ENCODE data around the gene RASSF8. TPM values are rescaled to one million over a fixed set of nuclear protein-coding genes. Genes with fewer than 3 reads are reported as not detected.

Gene RASSF8
- total and polyA plus RNA-seq, 2 of the 8 experiments (the other 6 are each of a cell fraction or from before 2014, with no cell fraction given) = 6.4 to 46.7 TPM

DNA sequence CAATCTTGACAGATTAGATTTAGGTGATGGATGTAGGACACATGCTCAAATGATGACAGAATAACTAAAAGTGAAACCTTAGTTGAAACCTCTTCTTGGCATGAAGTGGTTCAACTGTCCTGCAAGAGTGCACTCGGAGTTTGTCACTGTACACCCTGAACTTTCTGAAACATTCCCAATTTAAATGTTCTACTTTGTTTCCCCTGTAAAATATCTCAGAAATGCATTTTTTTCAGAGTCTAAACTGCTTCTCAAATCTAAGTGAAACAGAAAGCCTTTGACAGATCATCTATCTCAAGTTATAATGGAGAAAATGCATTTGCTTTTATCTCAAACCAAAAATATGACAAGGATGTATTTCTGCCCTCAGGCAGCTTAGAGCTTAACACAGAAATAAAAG lies 100.3 kb downstream of the RASSF8 start (continued):
- TF ChIP-seq GABPA (IDR thresholded peaks at IDR 0.05; ENCODE audit: borderline replicate concordance, insufficient read depth, low read length) = no peak
- TF ChIP-seq, protein P1, sequence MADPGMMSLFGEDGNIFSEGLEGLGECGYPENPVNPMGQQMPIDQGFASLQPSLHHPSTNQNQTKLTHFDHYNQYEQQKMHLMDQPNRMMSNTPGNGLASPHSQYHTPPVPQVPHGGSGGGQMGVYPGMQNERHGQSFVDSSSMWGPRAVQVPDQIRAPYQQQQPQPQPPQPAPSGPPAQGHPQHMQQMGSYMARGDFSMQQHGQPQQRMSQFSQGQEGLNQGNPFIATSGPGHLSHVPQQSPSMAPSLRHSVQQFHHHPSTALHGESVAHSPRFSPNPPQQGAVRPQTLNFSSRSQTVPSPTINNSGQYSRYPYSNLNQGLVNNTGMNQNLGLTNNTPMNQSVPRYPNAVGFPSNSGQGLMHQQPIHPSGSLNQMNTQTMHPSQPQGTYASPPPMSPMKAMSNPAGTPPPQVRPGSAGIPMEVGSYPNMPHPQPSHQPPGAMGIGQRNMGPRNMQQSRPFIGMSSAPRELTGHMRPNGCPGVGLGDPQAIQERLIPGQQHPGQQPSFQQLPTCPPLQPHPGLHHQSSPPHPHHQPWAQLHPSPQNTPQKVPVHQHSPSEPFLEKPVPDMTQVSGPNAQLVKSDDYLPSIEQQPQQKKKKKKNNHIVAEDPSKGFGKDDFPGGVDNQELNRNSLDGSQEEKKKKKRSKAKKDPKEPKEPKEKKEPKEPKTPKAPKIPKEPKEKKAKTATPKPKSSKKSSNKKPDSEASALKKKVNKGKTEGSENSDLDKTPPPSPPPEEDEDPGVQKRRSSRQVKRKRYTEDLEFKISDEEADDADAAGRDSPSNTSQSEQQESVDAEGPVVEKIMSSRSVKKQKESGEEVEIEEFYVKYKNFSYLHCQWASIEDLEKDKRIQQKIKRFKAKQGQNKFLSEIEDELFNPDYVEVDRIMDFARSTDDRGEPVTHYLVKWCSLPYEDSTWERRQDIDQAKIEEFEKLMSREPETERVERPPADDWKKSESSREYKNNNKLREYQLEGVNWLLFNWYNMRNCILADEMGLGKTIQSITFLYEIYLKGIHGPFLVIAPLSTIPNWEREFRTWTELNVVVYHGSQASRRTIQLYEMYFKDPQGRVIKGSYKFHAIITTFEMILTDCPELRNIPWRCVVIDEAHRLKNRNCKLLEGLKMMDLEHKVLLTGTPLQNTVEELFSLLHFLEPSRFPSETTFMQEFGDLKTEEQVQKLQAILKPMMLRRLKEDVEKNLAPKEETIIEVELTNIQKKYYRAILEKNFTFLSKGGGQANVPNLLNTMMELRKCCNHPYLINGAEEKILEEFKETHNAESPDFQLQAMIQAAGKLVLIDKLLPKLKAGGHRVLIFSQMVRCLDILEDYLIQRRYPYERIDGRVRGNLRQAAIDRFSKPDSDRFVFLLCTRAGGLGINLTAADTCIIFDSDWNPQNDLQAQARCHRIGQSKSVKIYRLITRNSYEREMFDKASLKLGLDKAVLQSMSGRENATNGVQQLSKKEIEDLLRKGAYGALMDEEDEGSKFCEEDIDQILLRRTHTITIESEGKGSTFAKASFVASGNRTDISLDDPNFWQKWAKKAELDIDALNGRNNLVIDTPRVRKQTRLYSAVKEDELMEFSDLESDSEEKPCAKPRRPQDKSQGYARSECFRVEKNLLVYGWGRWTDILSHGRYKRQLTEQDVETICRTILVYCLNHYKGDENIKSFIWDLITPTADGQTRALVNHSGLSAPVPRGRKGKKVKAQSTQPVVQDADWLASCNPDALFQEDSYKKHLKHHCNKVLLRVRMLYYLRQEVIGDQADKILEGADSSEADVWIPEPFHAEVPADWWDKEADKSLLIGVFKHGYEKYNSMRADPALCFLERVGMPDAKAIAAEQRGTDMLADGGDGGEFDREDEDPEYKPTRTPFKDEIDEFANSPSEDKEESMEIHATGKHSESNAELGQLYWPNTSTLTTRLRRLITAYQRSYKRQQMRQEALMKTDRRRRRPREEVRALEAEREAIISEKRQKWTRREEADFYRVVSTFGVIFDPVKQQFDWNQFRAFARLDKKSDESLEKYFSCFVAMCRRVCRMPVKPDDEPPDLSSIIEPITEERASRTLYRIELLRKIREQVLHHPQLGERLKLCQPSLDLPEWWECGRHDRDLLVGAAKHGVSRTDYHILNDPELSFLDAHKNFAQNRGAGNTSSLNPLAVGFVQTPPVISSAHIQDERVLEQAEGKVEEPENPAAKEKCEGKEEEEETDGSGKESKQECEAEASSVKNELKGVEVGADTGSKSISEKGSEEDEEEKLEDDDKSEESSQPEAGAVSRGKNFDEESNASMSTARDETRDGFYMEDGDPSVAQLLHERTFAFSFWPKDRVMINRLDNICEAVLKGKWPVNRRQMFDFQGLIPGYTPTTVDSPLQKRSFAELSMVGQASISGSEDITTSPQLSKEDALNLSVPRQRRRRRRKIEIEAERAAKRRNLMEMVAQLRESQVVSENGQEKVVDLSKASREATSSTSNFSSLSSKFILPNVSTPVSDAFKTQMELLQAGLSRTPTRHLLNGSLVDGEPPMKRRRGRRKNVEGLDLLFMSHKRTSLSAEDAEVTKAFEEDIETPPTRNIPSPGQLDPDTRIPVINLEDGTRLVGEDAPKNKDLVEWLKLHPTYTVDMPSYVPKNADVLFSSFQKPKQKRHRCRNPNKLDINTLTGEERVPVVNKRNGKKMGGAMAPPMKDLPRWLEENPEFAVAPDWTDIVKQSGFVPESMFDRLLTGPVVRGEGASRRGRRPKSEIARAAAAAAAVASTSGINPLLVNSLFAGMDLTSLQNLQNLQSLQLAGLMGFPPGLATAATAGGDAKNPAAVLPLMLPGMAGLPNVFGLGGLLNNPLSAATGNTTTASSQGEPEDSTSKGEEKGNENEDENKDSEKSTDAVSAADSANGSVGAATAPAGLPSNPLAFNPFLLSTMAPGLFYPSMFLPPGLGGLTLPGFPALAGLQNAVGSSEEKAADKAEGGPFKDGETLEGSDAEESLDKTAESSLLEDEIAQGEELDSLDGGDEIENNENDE (IDR thresholded peaks at IDR 0.05; ENCODE audit: insufficient replicate concordance, low read length) = no peak
- no peak for TF ChIP-seq SIX5 (IDR thresholded peaks at IDR 0.05; ENCODE audit: low read depth, low read length)
- no peak for TF ChIP-seq EGR1 (IDR thresholded peaks at IDR 0.05; ENCODE audit: borderline replicate concordance, low read depth, low read length)
